ENCODE data around the gene PTGES3L.

Gene PTGES3L

DNA sequence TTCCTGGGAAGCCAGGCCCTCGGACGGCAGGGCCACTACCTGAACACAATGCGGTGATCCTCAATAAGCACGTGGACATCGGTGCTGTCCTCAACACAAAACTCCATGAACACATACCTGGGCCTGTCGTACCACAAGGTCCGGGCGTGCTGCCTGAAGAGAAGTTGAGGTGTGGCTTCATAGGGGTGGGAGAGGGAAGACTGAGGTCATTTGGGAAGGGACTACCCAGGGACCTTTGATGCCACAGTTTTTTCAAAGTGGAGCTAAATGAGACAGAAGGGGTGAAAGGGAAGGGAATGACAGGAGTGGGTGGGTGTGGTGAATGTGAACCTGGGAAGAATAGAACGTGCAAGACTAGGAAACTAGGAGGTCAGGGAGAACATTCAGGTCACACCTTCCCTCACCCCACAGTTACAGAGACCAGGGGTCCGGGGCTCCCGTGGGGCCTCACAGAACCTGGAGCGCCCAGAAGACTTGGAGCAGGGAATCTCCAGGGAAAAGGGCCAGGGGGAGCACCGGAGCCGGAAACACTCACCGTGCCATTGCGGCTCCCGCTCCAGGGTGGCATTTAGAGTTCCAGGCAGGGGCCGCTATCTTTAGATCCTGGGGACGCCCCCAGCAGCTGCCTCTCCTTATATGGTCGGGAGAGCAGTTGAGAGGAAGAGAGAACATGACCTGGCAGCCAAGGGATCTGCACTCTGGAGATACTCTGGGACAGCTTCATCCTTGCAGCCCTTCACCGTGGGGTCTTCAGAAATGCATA is at the start of gene PTGES3L:
Gene PTGES3L (minus strand): TSS at position 570 of the 763 bp plus-strand sequence. CDS start 27 bp downstream, at position 543.
- peaks cover 18% of the 10 kb centered on the region for H4K20me1 ChIP-seq
- TF ChIP-seq Cebpa-rat (IDR thresholded peaks at IDR 0.05) = no peak
- H3K36me3 ChIP-seq = peaks cover 17% of the 10 kb centered on the region
- no peaks in the 10 kb centered on the region for H3K9me3 ChIP-seq
- H3K27ac ChIP-seq = peak within 1 kb of the TSS; percentile 89
- H3K9ac ChIP-seq = peak within 1 kb of the TSS; percentile 86
- peaks cover 76% of the 10 kb centered on the region for H3K4me1 ChIP-seq
- H3K27me3 ChIP-seq = no peaks in the 10 kb centered on the region
- peak within 1 kb of the TSS; percentile 92 for H3K4me2 ChIP-seq
- peak within 1 kb of the TSS; percentile 98 for H3K4me3 ChIP-seq

GRCh38 chr17:43028221-43028861 is 48.5 kb upstream of the PTGES3L start:
- H3K4me1 ChIP-seq = peaks cover 36% of the 10 kb centered on the region
- H3K36me3 ChIP-seq = no peaks in the 10 kb centered on the region
- H3K27ac ChIP-seq = no peak overlapping the region
- no peak overlapping the region for H3K9ac ChIP-seq
- H4K20me1 ChIP-seq = no peaks in the 10 kb centered on the region
- no peaks in the 10 kb centered on the region for H3K9me3 ChIP-seq
- TF ChIP-seq Cebpa-rat (IDR thresholded peaks at IDR 0.05) = no peak
- no peak overlapping the region for H3K4me3 ChIP-seq
- no peak overlapping the region for H3K4me2 ChIP-seq
- no peaks in the 10 kb centered on the region for H3K27me3 ChIP-seq

DNA sequence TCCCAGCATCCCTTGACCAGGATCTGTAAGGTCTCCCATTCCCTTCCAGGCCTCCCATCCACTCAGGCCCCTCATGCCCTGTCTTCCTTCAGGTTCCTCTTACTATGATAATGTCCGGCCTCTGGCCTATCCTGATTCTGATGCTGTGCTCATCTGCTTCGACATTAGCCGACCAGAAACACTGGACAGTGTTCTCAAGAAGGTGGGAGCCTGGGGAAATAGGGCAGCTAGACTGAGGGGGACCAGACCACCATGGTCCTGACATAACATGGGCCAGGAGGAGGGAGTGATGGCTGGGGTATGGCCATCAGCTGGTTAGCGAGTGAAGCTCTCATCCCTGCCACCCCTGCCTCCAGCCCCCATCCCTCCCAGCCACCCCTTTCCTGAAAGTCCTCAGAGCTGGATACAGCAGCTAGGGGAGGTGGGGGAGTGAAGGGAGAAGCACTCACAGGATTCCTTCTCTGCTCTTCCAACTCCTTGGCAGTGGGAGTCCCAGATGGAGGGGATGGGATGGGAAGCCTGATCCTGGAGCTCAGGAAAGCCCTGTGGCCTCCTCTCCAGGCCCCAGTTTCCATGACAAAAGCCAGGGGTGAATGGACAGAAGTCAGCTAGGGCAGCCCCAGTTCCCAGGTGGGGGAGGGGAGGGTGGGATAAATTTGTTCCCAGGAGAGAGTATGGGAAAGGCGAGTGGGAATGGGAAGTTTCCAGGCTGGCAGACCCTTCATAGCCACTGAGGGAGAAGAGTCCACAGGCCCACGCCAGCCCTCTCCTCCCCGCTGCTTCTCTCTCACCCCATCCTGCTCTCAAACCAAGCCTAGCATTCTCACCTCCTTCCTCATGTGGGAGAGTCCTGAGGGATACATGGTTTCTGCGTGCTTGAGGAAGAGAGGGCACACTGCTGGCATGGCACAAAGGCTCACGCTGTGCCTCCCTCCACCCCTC is 47.5 kb upstream of the PTGES3L start:
- H3K9ac ChIP-seq = no peak overlapping the region
- TF ChIP-seq Cebpa-rat (IDR thresholded peaks at IDR 0.05) = no peak
- H4K20me1 ChIP-seq = no peaks in the 10 kb centered on the region
- H3K36me3 ChIP-seq = no peaks in the 10 kb centered on the region
- peak overlapping the region; percentile 100 for H3K4me2 ChIP-seq
- no peaks in the 10 kb centered on the region for H3K27me3 ChIP-seq
- no peak overlapping the region for H3K4me3 ChIP-seq
- no peak overlapping the region for H3K27ac ChIP-seq
- no peaks in the 10 kb centered on the region for H3K9me3 ChIP-seq
- peaks cover 38% of the 10 kb centered on the region for H3K4me1 ChIP-seq

DNA sequence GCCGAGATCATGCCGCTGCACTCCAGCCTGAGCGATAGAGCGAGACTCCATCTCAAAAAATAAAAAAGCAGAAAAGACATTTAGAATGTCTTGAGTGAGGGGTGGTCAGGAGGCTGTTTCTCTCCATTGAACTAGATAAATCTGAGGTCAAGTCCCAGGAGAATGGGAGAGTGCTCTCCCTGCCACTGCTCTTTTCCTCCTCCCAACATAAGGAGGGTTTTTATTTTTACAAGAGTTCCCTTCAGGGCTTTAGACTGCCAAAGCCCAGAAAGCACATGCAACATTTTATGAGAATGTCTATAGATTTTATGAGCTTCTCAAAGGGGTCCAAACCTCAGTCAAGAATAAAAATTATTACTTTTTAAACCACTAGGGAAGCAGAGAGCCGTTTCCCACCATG is 46.7 kb upstream of the PTGES3L start:
- no peak overlapping the region for H3K9ac ChIP-seq
- H3K27ac ChIP-seq = no peak overlapping the region
- H3K27me3 ChIP-seq = no peaks in the 10 kb centered on the region
- peaks cover 38% of the 10 kb centered on the region for H3K4me1 ChIP-seq
- H3K4me2 ChIP-seq = peak overlapping the region; percentile 100
- H3K36me3 ChIP-seq = no peaks in the 10 kb centered on the region
- H3K9me3 ChIP-seq = no peaks in the 10 kb centered on the region
- no peak overlapping the region for H3K4me3 ChIP-seq
- no peak for TF ChIP-seq Cebpa-rat (IDR thresholded peaks at IDR 0.05)
- no peaks in the 10 kb centered on the region for H4K20me1 ChIP-seq

DNA sequence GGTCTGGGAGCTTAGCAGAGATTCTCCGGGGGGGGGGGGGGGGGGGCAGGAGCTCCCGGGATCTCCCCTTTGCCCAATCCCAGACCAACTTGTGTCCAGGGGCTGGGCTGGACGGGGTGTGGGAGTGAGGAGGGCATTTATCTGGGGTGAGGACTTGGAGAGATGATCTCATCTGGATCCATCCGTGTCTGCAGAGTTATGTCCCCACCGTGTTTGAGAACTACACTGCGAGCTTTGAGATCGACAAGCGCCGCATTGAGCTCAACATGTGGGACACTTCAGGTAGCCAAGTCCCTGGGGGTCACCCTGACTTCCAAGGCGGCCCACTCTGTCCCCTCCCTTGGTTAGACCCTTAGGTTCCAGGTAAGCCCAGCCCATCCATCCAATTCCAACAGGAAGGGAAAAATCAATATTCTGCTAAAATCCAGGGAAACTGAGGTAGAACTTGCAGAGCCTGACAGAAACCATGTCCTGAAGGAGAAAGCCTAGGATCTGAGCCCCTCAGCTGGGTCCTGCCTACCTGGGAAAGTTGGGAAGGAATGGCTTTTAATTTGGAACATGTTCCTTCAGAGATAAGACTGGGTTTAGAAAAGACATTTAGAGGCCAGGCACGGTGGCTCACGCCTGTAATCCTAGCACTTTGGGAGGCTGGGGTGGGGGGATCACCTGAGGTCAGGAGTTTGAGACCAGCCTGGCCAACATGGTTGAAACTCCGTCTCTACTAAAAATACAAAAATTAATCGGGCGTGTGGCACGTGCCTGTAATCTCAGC is 46.1 kb upstream of the PTGES3L start:
- H3K4me3 ChIP-seq = no peak overlapping the region
- H3K27me3 ChIP-seq = no peaks in the 10 kb centered on the region

GRCh38 chr17:43025290-43025657 is 45.4 kb upstream of the PTGES3L start:
- H3K4me2 ChIP-seq = peak overlapping the region; percentile 100
- no peaks in the 10 kb centered on the region for H3K9me3 ChIP-seq

More for the DNA sequence above, 46.1 kb upstream of the PTGES3L start:
- no peaks in the 10 kb centered on the region for H3K36me3 ChIP-seq
- no peak overlapping the region for H3K9ac ChIP-seq
- peaks cover 2% of the 10 kb centered on the region; the same call in 1 of the 2 replicates for H4K20me1 ChIP-seq
- no peak for TF ChIP-seq Cebpa-rat (IDR thresholded peaks at IDR 0.05)
- peak overlapping the region; percentile 100 for H3K4me2 ChIP-seq
- H3K27ac ChIP-seq = no peak overlapping the region
- H3K9me3 ChIP-seq = no peaks in the 10 kb centered on the region
- peaks cover 42% of the 10 kb centered on the region for H3K4me1 ChIP-seq

GRCh38 chr17:43024407-43025289 is 44.8 kb upstream of the PTGES3L start, which contains the start of gene RND2:
RND2 (plus strand) TSS chr17:43025231; CDS start chr17:43025348, 117 bp downstream.
- Histone ChIP-seq H4K20me1 (peaks cover 15% of the 10 kb centered on the region), H3K36me3 (no peaks in the 10 kb centered on the region), H3K27ac (no peak within 1 kb of the TSS), H3K9ac (peak within 1 kb of the TSS; percentile 67; the same call in 1 of the 2 replicates), H3K4me3 (peak within 1 kb of the TSS; percentile 70), H3K27me3 (no peaks in the 10 kb centered on the region), H3K4me2 (peak within 1 kb of the TSS; percentile 100), H3K9me3 (no peaks in the 10 kb centered on the region), H3K4me1 (peaks cover 55% of the 10 kb centered on the region)
- no peak for TF ChIP-seq Cebpa-rat (IDR thresholded peaks at IDR 0.05)

More at GRCh38 chr17:43025290-43025657, 45.4 kb upstream of the PTGES3L start:
- peak overlapping the region; percentile 70 for H3K4me3 ChIP-seq
- peaks cover 49% of the 10 kb centered on the region for H3K4me1 ChIP-seq
- TF ChIP-seq Cebpa-rat (IDR thresholded peaks at IDR 0.05) = no peak
- H3K27ac ChIP-seq = no peak overlapping the region
- H3K9ac ChIP-seq = no peak overlapping the region
- H3K27me3 ChIP-seq = no peaks in the 10 kb centered on the region
- no peaks in the 10 kb centered on the region for H3K36me3 ChIP-seq
- H4K20me1 ChIP-seq = peaks cover 8% of the 10 kb centered on the region

Measured in BLaER1 (cell line).